ENCODE results near the gene KRT26. TPM values are rescaled to one million over a fixed set of nuclear protein-coding genes. Genes with fewer than 3 reads are reported as not detected.

Gene KRT26
- total RNA-seq, 1 experiment from 2014 or later, result not detected

- DNase-seq (ENCODE audit: low spot score) (no peak), ATAC-seq (no peak)
- Mint-ChIP-seq H3K27me3 (ENCODE audit: low read depth) (no peaks in the 10 kb centered on the region; the same call in 1 of the 2 replicates), H3K4me3 (no peak overlapping the region), H3K36me3 (no peaks in the 10 kb centered on the region), H3K9me3 (peaks cover 17% of the 10 kb centered on the region), H3K27ac (no peak overlapping the region), H3K4me1 (0 out of 2 replicates have a peak, but pooled peaks cover 7% of the 10 kb centered on the region)
- POLR2A ChIA-PET, result interaction anchor here (0.6 kb wide), 1 partner anchor 80 kb away, joined by 7 read pairs; no protein-coding TSS in a partner anchor
- TF ChIP-seq TCF7 (CRISPR knock-in tag; IDR thresholded peaks at IDR 0.05; ENCODE audit: low read depth) (no peak), CBFB (CRISPR knock-in tag; IDR thresholded peaks at IDR 0.05; ENCODE audit: low read depth) (no peak), ZNF416 (CRISPR knock-in tag; IDR thresholded peaks at IDR 0.05) (no peak), ZNF138 (CRISPR knock-in tag; conservative IDR thresholded peaks at IDR 0.05) (no peak), HMGXB4 (CRISPR knock-in tag; IDR thresholded peaks at IDR 0.05) (no peak)
- CTCF ChIA-PET, result interaction anchor here (1.0 kb wide), 1 partner anchor 50 kb away, joined by 3 read pairs; no protein-coding TSS in a partner anchor
Observed at GRCh38 chr17:40753804-40754203, 18.2 kb downstream of the KRT26 start.

GRCh38 chr17:40751065-40751464, 20.9 kb downstream of the KRT26 start:
- H3K27me3 Mint-ChIP-seq (ENCODE audit: low read depth), result peaks cover 5% of the 10 kb centered on the region; the same call in 1 of the 2 replicates

GRCh38 chr17:40750391-40750790, 21.6 kb downstream of the KRT26 start:
- CTCF ChIA-PET, result interaction anchor here (1.2 to 1.5 kb wide), 2 partner anchors 130 to 136 kb away, joined by 4 to 5 read pairs; no protein-coding TSS in a partner anchor
- H3K27me3 Mint-ChIP-seq (ENCODE audit: low read depth), result peaks cover 9% of the 10 kb centered on the region; the same call in 1 of the 2 replicates

More at GRCh38 chr17:40751065-40751464, 20.9 kb downstream of the KRT26 start:
- ChIA-PET CTCF (interaction anchor here (1.5 kb wide), 1 partner anchor 136 kb away, joined by 5 read pairs; no protein-coding TSS in a partner anchor), POLR2A (no interaction called here)
- Mint-ChIP-seq H3K36me3 (no peaks in the 10 kb centered on the region), H3K27ac (peak overlapping the region; percentile 25; the same call in 1 of the 2 replicates), H3K4me3 (no peak overlapping the region), H3K4me1 (0 out of 2 replicates have a peak, but pooled peaks cover 7% of the 10 kb centered on the region), H3K9me3 (peaks cover 4% of the 10 kb centered on the region)
- no peak for DNase-seq (ENCODE audit: low spot score)
- no peak for ATAC-seq
- TF ChIP-seq ELF4 (CRISPR knock-in tag; IDR thresholded peaks at IDR 0.05; ENCODE audit: low read depth) (no peak), USF1 (CRISPR knock-in tag; IDR thresholded peaks at IDR 0.05) (no peak), IRF2 (CRISPR knock-in tag; IDR thresholded peaks at IDR 0.05; ENCODE audit: borderline replicate concordance, low read depth) (no peak), CREB1 (CRISPR knock-in tag; IDR thresholded peaks at IDR 0.05) (no peak), SOX15 (CRISPR knock-in tag; IDR thresholded peaks at IDR 0.05) (no peak), ZNF396 (CRISPR knock-in tag; IDR thresholded peaks at IDR 0.05; ENCODE audit: borderline replicate concordance) (no peak), FOXJ3 (CRISPR knock-in tag; IDR thresholded peaks at IDR 0.05; ENCODE audit: borderline replicate concordance) (no peak)

More at GRCh38 chr17:40750391-40750790, 21.6 kb downstream of the KRT26 start:
- ATAC-seq, result no peak
- Mint-ChIP-seq H3K36me3 (no peaks in the 10 kb centered on the region), H3K9me3 (peaks cover 4% of the 10 kb centered on the region), H3K4me1 (0 out of 2 replicates have a peak, but pooled peaks cover 7% of the 10 kb centered on the region), H3K27ac (no peak overlapping the region), H3K4me3 (no peak overlapping the region)
- TF ChIP-seq ZNF396 (CRISPR knock-in tag; IDR thresholded peaks at IDR 0.05; ENCODE audit: borderline replicate concordance) (no peak), ZBTB21 (CRISPR knock-in tag; IDR thresholded peaks at IDR 0.05; ENCODE audit: borderline replicate concordance) (no peak), MLX (CRISPR knock-in tag; IDR thresholded peaks at IDR 0.05) (no peak), HMGXB4 (CRISPR knock-in tag; IDR thresholded peaks at IDR 0.05) (no peak), NFATC4 (CRISPR knock-in tag; IDR thresholded peaks at IDR 0.05) (no peak), SMAD4 (CRISPR knock-in tag; IDR thresholded peaks at IDR 0.05) (no peak), CREM (CRISPR knock-in tag; IDR thresholded peaks at IDR 0.05) (no peak), ZNF532 (CRISPR knock-in tag; IDR thresholded peaks at IDR 0.05; ENCODE audit: borderline replicate concordance) (no peak), E2F1 (CRISPR knock-in tag; IDR thresholded peaks at IDR 0.05) (no peak), ZNF121 (CRISPR knock-in tag; IDR thresholded peaks at IDR 0.05) (no peak), ZNF512 (CRISPR knock-in tag; IDR thresholded peaks at IDR 0.05; ENCODE audit: borderline replicate concordance) (no peak)
- no peak for DNase-seq (ENCODE audit: low spot score)
- POLR2A ChIA-PET, result no interaction called here
